NOMO-1 (cell line): ENCODE measurements around the gene GPR132.
"Not testable (repeated sequence)": the region's sequence is repeated elsewhere in the genome, so short reads cannot be mapped to it uniquely, and the experiment has no call there.

Experiments
- DNase-seq, 2 experiments: peaks; one replicate each; lab custom pipeline; 2025; ENCODE audit not compliant: unreplicated experiment in 2 of 2; lab: John Stamatoyannopoulos, UW

The GPR132 gene, protein sequence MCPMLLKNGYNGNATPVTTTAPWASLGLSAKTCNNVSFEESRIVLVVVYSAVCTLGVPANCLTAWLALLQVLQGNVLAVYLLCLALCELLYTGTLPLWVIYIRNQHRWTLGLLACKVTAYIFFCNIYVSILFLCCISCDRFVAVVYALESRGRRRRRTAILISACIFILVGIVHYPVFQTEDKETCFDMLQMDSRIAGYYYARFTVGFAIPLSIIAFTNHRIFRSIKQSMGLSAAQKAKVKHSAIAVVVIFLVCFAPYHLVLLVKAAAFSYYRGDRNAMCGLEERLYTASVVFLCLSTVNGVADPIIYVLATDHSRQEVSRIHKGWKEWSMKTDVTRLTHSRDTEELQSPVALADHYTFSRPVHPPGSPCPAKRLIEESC

DNA sequence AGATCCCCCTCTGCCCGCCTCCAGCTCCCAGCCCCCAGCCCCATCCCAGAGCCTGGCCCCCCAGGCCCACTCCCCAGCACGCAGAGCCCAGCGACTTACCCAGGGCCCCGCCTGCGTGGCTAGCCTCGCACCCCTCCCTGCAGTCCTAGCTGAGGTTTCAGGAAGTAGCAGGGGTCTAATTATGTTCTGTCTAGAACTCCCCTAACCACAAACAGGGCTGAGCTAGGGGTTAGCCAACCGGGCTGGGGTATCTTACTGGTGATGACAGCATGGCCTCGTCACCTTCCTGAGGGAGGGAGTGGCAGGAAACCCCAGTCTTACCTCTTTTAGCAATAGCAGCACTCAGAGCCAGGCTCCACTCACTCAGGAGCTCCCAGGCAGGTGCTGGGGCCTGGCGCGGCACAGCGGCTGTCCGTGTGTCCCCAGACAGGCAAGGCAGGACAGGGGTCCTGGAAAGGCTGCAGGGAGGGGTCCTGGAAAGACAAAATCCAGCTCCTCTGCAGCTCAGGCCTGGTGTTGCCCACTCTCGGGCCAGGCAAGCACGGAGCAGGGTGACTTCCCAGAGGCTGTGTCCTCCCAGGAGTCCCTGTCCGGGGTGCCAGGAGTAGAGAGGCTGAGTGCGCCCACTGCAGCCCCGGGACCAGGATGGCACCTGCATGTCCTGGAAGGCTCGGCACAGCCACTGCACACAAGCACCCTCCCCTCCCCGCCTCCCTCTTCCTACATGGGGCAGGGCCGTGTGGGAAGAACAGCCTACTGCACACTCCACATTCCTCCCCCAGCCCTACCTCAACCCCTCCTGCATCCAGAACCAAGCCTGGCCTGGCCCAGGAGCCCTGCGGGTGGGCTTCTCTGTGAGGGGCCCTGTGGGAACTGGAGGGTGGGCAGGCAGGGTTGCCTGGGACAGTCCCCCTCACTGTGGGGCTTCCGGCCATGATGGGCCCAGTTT, at the start of gene GPR132:
TSS of gene GPR132 (minus strand) at position 151 of the 949 bp plus-strand sequence. CDS start 10,010 bp downstream, outside the sequence.
- peak; percentile 95 to 99 for DNase-seq

DNA sequence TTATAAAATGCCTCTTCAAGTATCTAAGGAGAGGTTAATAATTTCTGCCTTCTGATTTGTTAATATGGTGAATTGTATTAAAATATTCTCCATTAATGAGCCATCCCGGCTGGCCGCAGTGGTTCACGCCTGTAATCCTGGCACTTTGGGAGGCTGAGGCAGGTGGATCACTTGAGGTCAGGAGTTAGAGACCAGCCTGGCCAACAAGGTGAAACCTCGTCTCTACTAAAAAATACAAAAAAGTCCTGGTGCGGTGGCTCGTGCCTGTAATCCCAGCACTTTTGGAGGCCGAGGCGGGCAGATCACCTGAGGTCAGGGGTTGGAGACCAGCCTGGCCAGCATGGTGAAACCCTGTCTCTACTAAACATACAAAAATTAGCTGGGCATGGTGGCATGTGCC, 44.0 kb upstream of the GPR132 start:
- DNase-seq = not testable (repeated sequence)

DNA sequence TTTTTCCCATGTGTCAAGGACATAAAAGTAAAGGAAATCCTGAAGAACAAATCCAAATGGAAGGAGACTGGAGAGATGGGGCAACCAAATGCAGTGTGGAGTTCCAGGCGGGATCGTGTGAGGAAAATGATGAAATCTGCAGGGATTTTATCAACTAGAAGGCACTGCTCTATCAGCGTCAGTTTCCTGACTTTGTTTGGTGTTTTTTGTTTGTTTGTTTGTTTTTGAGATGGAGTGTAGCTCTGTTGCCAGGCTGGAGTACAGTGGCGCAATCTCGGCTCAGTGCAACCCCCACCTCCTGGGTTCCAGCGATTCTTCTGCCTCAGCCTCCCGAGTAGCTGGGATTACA, 43.3 kb upstream of the GPR132 start:
- DNase-seq = no peak

DNA sequence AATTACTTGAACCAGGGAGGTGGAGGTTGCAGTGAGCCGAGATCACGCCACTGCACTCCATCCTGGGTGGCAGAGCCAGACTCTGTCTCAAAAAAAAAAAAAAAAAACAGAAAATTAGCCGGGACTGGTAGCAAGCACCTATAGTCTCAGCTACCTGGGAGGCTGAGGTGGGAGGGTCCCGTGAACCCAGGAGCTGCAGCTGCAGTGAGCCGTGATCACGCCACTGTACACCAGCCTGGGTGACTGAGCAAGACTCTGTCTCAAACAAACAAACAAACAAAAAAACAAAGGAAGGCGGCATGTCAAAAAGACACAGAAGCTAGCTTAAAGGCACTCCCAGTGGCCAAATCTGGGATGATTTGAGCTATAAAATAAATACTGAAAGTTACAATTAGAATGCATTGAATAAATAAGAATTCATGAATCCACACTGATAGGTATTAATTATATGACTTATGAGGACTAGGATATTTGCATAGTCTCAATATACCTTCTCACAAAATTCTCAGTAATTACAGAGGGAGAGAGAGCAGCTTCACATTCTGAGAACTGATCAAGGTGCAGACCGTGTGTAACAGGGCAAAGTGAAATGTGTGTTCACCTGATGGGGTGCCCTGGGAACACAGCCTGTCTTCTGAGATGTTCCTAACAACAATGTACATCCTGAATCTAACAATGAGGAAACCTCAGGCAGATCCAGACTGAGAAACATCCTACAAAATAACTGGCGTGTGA, 42.7 kb upstream of the GPR132 start:
- DNase-seq = no peak

DNA sequence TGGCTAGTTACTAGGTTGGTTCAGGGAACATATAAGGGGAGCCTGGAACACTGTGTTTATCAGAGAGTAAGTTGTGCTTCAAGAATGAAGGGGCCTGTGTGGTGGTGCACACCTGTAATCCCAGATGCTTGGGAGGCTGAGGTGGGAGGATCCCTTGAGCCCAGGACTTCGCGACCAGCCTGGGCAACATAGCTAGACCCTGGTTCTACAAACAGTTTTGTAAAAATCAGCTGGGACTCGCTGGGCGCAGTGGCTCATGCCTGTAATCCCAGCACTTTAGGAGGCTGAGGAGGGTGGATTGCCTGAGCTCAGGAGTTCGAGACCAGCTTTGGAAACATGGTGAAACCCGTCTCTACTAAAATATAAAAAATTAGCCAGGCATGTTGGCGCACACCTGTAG, 42.1 kb upstream of the GPR132 start:
- no peak for DNase-seq

DNA sequence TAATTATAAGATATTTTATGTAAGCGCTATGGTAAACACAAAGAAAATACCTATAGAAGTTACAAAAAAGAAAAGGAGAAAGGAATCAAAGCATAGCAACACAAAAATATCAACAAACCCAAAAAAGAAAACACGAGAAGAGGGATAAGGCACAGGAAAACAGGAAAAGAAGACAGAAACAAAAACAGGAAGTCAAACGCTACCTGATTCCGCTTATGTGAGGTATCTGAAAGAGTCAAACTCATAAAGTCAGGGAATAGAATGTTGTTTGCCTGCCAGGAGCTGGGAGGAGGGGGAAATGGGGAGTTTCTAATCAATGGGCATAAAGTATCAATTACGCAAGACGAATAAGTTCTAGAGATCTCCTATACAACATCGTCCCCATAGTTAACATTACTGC, 39.9 kb upstream of the GPR132 start:
- no peak for DNase-seq

DNA sequence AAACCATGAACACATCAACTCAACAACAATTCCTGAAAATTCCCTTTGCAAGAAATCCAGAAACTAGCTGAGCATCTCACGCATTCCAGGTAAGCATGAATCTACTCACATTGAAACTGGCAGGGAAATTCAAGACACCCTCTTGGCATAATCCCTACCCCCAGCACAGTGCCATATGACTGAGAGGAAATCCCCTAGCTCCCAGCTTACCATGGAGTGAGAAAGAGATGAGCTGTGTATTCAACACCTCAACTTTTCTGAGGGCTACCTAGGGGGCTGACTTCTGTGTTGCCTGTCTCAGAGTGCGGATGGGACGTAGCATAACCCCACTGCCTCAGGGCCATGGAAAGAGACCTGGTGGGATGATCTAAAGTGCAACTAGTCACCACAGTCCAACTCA, 37.7 kb upstream of the GPR132 start:
- DNase-seq = no peak

DNA sequence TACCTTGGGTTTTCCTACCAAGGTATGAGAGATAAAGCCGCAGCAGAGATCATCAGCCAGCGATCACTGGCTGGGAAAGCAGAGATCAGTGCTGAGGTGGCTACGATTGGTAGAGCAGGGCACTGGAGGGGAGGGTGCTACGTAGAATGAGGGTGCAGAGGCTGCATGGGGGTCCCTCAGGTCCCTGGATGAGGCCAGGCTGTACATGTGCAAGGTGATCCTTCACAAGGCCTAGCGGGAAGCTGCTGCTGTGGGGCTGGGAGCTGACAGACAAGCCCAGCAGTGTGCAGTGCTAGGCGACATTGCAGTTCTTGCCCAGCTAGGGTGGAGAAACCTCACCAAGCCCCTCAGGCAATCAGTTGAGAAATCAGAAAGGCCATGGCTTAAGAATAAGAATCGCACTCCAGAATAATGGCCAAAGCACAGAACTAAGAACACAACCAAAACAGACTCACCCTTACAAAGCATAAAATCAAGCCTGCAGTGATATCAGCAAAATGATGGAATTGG, 37.2 kb upstream of the GPR132 start:
- no peak for DNase-seq

DNA sequence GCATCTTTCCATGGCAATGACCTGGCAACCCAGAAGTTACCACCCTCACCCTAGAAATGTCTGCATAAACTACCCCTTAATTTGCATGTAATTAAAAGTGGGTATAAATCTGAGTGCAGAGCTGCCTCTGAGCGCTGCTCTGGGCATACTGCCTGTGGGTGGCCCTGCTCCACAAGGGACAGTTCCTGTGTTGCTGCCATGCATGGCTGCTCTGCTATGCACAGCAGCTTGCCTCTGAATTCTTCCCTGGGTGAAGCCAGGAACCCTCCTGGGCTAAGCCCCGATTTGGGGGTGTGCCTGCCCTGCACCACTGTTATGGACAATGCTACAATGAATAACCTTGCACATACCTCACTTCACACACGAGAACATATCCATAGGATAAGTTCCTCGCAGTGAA, 35.7 kb upstream of the GPR132 start:
- no peak for DNase-seq

DNA sequence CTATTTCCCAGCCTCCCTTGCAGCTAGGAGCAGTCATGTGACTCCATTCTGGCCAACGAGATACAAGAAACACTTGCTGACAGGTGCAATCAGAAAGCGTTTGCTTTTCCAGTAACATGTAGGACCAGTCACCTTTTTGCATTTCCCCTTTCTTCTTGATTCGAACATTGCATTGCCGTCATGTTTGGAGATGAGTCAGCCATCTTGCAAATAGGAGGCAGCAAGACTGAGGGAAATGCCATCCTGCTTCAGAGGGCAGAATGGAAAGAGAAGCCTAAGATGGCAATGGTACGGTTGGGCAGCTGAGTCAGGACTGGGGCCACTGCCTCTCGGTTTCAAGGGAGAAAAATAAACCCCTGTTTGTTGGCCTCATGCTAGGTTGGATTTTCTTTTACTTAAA, 34.5 kb upstream of the GPR132 start:
- no peak for DNase-seq

DNA sequence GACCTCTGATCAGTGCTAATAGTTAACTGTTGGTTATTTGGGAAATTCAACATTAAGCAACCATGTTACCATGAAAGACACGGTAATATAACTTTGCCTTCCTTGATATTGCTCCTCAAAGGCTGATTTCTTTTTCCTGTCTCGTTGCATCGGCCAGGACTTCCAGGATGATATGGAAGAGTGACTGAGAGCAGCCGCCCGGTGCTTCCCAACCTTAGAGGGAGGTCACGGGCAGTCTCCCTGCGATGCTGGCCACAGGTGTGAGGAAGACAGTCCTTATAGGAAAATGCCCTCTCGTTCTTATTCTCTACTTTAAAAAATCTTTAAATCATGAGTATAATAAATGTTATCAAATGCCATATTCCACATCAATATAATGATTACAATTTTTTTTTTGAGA, 33.1 kb upstream of the GPR132 start:
- DNase-seq = no peak

DNA sequence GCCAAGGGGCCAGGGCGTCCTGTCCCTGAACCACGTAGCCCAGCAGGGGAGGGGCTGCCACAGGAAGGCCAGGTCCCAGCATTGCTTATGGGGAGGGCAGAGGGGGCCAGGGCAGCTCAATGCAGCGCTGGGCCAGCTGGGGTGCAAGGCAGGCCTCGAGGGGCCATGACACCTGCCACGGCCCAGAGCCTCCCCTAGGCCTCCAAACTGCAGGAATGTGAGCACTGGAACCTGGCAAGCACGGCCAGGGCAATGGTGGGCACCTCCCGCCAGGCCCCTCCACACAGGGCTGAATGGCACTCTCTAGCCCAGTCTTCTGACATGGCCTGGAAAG, 32.5 kb upstream of the GPR132 start:
- DNase-seq = no peak

DNA sequence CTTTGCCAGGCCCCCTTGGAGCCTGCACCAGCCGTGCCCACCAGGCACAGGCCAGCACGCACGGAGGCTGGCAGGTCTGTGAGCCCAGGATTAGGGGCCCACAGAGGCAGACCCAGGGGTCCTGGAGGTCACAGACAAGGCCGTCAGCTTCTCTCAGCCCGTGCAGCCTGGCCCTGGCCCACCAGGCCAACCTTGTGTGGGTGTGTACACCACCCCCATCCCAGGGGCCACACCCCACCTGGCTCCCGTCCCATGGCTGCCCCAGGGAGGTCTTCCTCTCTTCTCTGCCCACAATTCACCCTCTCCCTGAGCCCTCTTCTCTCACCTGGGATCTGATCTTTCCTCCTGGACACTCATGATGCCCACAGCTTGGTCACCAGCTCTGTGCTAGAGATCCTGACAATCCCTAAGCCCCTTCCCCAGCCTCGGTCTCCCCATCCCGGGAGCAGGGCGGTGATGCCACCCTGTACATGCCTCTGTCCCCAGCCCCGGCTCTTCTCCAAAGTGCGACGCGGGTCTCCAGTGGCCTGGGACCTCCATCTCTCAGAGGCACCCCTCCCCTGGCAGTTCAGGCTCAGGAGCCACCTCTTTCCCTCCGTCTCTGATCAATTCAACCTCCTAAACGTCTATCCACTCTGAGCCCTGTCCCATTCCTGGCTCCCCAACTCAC, 31.1 kb upstream of the GPR132 start:
- no peak for DNase-seq

DNA sequence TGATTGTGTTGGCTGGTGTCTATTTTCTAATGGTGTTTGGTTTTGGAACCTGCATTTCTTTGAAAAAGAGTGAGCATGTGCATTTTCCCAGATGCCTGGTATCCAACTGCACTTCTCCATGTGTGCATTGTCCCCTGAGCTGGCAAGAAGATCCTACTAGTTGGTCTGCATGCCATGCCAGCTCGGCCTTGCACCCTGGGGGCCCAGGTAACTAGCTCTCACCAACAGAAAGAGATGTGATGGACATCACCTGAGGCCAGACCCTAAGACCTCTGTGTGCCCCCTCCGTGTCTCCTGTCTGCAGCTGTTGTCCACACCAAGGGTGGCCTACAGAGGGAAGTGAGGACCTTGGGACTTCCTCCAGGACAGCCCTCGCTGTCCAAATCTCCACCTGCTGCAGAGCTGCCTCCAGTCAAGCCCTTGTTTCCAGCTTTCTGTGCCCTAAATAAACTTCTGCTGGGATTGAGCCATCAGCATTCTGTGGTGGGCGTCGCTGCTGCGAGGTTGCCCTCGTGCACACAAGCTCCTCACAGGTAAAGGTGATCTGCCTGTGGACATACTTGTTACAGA, 30.1 kb upstream of the GPR132 start:
- no peak for DNase-seq

DNA sequence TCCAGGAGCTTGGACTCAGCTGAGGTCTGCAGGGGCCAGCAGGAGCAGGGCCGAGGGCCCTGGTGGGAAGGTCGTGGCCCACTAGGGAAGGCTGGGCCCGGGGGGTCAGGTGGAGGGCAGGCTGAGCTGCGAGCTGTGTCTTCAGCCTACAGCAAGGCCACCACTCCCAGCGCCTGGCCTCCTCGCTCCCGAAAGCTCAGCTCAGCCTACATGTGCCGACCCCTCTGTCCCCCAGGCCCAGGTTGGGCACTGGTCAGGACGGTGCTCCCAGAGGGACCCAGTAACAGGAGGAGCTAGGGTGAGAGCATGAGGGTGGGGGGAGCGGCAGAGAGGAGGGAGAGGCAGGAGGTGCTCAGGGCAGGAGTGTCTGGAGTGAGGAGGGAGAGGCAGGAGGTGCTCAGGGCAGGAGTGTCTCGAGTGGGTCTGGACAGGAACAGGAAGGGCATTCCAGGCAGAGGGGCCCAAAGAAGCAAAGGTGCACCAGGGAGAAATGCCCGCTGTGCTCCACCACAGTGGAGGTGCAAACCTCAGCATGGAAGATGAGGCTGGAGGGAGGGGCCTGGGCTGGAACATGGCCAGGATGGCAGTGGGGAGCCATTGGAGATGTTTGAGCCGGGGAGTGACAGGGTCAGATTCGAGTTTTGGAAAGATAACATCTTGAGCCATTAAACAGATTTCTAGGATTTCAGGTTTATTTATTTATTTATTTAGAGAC, 29.1 kb upstream of the GPR132 start:
- no peak for DNase-seq

DNA sequence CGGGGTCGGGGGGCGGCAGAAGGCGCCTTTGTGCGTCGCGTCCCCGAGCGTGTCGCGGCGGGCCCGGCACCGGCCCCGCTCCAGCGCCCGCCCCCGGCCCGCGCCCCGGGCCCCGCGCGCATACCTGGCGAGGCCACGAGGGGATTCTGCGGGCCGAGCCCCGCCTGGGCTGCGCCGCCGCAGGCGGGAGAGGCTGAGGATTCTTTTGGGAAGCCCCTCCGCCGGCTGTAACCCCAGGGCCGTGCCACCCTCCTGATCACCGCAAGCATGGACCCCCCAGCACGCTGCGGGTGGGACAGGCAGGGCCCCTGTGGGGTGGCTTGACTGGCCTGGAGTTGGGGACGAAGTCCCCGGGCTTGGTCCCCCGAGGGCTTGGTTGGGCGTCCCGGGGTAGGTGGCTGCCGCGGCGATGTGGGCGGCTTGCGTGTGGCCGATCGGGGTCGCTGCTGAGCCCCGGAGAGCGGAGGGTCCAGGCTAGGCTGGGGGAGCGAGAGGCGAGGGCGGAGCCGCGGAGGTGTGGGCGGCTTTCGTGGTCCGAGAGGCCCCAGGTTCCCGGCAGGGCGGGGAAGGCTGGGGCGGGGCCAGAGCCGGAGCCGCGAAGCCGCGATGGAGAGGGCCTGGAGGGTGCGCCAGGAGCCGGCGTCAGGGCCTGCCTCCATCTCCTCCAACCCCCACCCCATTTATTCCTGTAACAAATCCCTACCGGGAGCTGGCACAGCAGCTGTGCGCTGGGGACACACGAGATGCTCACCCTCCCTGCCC, 28.4 kb upstream of the GPR132 start:
- peak; percentile 63 to 78 for DNase-seq

DNA sequence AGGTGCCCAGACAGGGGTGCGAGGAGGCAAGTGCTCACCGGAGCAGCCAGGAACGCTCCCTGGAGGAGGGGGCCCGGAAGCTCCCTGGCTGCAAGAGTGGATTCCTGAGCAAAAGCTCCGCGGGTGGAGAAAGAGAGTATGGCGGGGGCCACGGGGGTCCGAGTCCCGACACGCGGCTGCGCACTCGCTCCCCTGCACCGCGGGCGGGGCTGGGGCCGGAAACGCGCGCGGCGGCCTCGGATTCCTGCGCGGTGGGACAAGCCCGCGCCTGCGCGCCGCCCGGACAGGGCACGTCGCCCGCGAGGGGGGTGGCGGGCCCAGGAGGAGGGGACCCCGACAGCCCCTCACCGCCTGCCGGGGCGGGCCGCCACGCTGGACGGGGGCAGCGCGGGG, 27.8 kb upstream of the GPR132 start:
- peak; percentile 30 to 44 for DNase-seq

DNA sequence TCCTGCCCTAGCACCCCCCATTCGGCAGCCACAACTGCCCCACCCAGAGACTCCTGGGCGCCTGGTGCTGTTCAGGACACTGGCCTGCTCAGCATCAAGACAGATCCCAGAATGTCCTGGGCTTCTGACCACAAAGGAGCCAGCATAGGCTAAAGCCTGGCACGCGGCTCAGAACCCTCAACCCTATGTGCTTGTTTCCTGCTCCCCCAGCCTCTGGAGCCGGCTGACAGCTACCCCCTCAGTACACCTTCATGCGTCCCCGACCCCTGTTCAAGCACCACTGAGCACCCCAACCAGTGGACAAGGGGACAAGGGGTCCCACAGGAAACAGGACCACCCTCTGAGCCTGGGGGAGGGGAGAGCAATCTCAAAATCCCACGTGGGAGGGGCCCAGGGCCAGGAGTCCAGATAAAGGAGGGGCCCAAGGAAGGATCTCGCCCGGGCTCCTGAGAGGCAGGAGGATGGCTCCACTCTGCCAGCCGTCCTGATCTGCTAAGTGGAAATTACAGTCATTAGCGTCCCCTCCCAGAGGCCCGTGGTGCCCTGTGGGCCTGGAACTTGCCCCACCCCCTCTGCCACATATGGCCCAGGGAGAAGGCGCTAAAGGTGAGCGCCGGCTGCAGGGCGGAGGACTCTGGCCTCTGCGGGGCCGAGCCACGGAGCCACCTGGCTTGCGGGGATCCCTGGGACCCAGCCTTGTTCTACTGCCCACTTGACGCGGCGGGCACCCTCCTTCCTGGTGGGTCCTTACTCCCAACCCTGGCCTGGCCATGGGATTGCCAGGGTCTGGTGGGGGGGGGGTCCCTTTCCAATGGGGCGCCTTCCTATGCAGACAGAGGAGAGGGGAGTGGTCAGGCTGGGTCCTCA, 27.2 kb upstream of the GPR132 start:
- DNase-seq = peak in 1 of 2 experiments; percentile 6
